ENCODE results near the gene DEAF1.
A peak's percentile ranks its signal among the peaks of the same experiment; 100 is the strongest.

The DEAF1 gene

GRCh38 chr11:729492-730074, 34.6 kb upstream of the DEAF1 start:
- DNase-seq (ENCODE audit: low spot score) = no peak
- in situ Hi-C loops (cut with MboI; ENCODE audit: low sequenced_read_pairs, unreplicated experiment) = loop anchor here (10.0 kb wide), 1 partner anchor 175 kb away; no protein-coding TSS in a partner anchor
- TF ChIP-seq, protein P1, sequence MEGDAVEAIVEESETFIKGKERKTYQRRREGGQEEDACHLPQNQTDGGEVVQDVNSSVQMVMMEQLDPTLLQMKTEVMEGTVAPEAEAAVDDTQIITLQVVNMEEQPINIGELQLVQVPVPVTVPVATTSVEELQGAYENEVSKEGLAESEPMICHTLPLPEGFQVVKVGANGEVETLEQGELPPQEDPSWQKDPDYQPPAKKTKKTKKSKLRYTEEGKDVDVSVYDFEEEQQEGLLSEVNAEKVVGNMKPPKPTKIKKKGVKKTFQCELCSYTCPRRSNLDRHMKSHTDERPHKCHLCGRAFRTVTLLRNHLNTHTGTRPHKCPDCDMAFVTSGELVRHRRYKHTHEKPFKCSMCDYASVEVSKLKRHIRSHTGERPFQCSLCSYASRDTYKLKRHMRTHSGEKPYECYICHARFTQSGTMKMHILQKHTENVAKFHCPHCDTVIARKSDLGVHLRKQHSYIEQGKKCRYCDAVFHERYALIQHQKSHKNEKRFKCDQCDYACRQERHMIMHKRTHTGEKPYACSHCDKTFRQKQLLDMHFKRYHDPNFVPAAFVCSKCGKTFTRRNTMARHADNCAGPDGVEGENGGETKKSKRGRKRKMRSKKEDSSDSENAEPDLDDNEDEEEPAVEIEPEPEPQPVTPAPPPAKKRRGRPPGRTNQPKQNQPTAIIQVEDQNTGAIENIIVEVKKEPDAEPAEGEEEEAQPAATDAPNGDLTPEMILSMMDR (IDR thresholded peaks at IDR 0.05; ENCODE audit: borderline replicate concordance, control extremely low read depth, extremely low read depth, insufficient read depth, missing control alignments) = no peak

DNA sequence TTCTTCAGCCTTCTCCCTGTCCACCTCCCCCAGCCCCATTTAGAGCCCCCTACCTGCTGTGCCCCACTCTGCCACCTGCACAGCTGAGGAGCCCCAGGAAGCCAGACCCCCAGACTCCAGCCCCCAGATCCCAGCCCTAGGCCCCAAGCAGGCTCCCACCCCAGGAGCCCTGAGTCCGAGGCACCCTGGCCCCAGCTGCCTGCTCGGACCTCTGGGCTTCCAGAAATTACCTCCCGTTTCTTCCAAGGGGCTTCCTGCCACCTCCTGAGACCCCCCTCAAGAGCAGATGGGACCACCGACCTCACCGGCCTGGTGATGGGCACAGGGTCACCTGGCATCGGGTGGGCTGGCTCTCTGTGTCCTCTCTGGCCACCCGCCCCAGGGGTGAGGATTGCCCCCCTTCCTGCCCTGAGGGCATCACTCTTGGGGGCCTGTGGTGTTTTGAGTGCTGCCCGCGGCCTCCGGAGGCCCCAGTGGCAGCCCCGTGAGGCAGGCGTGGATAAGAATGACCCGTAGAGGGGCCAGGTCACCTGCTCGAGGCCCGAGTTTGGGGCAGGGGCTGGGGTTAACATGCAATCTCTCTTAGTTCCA, 34.0 kb upstream of the DEAF1 start:
- TF ChIP-seq, protein P1 (IDR thresholded peaks at IDR 0.05; ENCODE audit: borderline replicate concordance, control extremely low read depth, extremely low read depth, insufficient read depth, missing control alignments) = no peak
- in situ Hi-C loops (cut with MboI; ENCODE audit: low sequenced_read_pairs, unreplicated experiment) = loop anchor here (10.0 kb wide), 1 partner anchor 174 kb away; no protein-coding TSS in a partner anchor
- DNase-seq (ENCODE audit: low spot score) = peak; percentile 26

DNA sequence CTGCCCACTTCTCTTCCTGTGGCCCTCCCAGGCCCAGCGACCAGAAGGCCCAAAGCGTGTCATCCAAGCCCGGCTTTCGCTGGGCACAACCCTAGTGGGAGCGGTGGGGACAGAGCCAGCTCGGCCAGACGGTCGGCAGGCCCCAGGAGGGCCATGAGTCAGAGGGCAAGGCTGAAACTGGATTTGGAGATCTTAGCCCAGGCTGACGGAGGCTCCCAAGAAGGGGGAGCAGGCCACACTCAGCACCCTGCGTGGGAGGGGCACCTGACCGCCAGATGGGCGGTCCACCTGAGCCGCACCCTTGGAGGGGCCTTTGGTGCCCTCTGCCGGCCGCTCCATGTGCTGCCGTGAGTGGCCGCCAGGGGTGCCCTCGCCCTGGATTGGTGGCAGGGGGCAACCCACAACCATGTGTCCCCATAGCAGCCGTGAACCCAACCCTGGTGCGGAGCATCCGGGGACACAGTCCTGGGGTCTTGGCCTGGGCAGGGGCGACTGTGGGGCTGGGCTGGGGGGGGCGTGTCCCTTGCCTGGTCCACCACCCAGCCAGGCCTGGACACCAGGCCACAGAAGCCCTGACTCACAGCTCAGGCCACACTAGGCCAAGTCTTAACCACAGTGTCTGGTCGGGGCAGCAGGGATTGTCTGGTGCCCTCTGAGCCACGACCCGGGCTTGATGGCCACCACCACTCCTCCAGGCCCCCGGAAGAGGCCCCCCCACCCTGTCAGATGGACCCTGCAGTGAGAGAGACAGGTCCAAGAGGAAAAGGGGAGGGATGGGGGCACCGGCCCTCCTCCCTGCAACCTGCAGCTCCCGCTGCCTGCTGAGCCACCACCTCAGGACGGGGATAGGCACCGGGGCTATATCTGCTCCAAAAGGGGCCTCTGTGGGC, 33.1 kb upstream of the DEAF1 start:
- peak; percentile 95 for DNase-seq (ENCODE audit: low spot score)
- in situ Hi-C loops (cut with MboI; ENCODE audit: low sequenced_read_pairs, unreplicated experiment) = loop anchor here (10.0 kb wide), 1 partner anchor 173 kb away; no protein-coding TSS in a partner anchor
- TF ChIP-seq, protein P1 (IDR thresholded peaks at IDR 0.05; ENCODE audit: borderline replicate concordance, control extremely low read depth, extremely low read depth, insufficient read depth, missing control alignments) = peak; percentile 98

DNA sequence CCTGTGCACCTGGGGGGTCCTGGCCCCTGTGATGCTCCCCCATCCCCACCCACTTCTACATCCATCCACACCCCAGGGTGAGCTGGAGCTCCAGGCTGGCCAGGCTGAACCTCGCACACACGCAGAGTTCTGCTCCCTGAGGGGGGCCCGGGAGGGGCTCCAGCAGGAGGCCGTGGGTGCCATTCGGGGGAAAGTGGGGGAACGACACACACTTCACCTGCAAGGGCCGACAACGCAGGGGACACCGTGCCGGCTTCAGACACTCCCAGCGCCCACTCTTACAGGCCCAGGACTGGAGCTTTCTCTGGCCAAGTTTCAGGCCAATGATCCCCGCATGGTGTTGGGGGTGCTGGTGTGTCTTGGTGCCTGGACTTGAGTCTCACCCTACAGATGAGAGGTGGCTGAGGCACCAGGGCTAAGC, 32.3 kb upstream of the DEAF1 start:
- DNase-seq (ENCODE audit: low spot score) = peak; percentile 31
- TF ChIP-seq, protein P1 (IDR thresholded peaks at IDR 0.05; ENCODE audit: borderline replicate concordance, control extremely low read depth, extremely low read depth, insufficient read depth, missing control alignments) = no peak
- in situ Hi-C loops (cut with MboI; ENCODE audit: low sequenced_read_pairs, unreplicated experiment) = loop anchor here (10.0 kb wide), 1 partner anchor 172 kb away; no protein-coding TSS in a partner anchor

DNA sequence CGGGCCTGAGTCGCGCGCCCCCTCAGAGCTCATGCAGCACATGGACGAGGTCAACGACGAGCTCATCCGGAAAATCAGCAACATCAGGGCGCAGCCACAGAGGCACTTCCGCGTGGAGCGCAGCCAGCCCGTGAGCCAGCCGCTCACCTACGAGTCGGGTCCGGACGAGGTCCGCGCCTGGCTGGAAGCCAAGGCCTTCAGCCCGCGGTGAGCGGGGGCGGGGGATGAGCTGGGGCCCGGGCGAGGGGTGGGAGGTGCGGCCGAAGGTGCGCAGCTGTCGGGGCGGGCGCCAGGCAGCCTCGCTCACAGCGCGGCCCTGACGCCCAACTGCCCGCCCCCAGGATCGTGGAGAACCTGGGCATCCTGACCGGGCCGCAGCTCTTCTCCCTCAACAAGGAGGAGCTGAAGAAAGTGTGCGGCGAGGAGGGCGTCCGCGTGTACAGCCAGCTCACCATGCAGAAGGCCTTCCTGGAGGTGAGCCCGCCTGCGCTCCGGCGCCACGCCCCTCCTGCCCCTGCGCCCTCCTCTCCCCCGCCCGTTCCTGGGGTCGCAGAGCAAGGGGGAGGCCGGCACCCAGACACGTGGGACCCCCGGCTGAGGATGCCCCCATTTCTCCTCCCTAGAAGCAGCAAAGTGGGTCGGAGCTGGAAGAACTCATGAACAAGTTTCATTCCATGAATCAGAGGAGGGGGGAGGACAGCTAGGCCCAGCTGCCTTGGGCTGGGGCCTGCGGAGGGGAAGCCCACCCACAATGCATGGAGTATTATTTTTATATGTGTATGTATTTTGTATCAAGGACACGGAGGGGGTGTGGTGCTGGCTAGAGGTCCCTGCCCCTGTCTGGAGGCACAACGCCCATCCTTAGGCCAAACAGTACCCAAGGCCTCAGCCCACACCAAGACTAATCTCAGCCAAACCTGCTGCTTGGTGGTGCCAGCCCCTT, 31.5 kb upstream of the DEAF1 start:
- TF ChIP-seq, protein P1 (IDR thresholded peaks at IDR 0.05; ENCODE audit: borderline replicate concordance, control extremely low read depth, extremely low read depth, insufficient read depth, missing control alignments) = no peak
- in situ Hi-C loops (cut with MboI; ENCODE audit: low sequenced_read_pairs, unreplicated experiment) = loop anchor here (10.0 kb wide), 1 partner anchor 172 kb away; no protein-coding TSS in a partner anchor
- DNase-seq (ENCODE audit: low spot score) = peak; percentile 86
